ENCODE results near the gene RSPRY1.
A peak's percentile ranks its signal among the peaks of the same experiment; 100 is the strongest.

The RSPRY1 gene

DNA sequence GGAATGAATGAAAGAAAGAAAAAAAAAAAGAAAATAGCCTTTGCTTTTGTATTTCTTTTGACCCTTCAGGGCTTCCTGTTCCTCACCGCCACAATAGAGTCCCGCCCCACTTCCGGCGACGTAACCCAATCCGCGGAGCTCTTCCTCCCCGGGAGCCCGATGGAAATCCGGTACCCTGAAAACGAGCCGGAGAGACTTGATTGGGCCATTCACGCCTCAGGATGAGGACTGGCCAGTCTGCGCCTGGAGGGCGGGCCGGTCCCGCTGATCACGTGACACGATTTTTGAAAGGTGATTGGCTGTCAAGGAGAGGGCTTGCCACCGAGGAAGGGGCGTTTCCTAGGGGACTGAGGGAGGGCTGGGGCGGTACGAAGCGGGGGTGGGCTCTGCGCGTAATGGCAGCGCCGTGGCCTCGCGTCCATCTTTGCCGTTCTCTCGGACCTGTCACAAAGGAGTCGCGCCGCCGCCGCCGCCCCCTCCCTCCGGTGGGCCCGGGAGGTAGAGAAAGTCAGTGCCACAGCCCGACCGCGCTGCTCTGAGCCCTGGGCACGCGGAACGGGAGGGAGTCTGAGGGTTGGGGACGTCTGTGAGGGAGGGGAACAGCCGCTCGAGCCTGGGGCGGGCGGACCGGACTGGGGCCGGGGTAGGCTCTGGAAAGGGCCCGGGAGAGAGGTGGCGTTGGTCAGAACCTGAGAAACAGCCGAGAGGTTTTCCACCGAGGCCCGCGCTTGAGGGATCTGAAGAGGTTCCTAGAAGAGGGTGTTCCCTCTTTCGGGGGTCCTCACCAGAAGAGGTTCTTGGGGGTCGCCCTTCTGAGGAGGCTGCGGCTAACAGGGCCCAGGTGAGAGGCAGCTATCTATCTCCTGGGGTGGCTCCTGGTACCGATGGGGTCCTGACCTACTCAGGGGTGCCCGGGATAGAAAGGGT, at the start of gene RSPRY1, which contains the start of gene PSME3IP1:
TSS of gene RSPRY1 (plus strand) at position 385 of the 927 bp plus-strand sequence. CDS start 18,330 bp downstream, outside the sequence.
TSS of gene PSME3IP1 (minus strand) at position 95 of the 927 bp plus-strand sequence. CDS start 12,185 bp downstream, outside the sequence.
- DNase-seq (ENCODE audit: extremely low spot score) = peak; percentile 99
- TF ChIP-seq CTBP1 (IDR thresholded peaks at IDR 0.05; ENCODE audit: borderline replicate concordance) = no peak
- TF ChIP-seq, protein P1, sequence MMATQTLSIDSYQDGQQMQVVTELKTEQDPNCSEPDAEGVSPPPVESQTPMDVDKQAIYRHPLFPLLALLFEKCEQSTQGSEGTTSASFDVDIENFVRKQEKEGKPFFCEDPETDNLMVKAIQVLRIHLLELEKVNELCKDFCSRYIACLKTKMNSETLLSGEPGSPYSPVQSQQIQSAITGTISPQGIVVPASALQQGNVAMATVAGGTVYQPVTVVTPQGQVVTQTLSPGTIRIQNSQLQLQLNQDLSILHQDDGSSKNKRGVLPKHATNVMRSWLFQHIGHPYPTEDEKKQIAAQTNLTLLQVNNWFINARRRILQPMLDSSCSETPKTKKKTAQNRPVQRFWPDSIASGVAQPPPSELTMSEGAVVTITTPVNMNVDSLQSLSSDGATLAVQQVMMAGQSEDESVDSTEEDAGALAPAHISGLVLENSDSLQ (IDR thresholded peaks at IDR 0.05) = peak; percentile 85
- TF ChIP-seq ELF4 (IDR thresholded peaks at IDR 0.05) = peak; percentile 44; the same call in 1 of the 2 replicates
- POLR2A ChIA-PET = interaction anchor here (0.6 to 2.8 kb wide), 10 partner anchors 11 to 238 kb away, joined by 3 to 16 read pairs (median 4); partner anchors contain the start of gene ARL2BP
- CTCF ChIA-PET = interaction anchor here (0.5 to 0.6 kb wide), 3 partner anchors 58 to 265 kb away, joined by 3 to 6 read pairs (median 3); no protein-coding TSS in a partner anchor

- ChIA-PET CTCF (no interaction called here), POLR2A (no interaction called here)
- TF ChIP-seq HDGF (IDR thresholded peaks at IDR 0.05; ENCODE audit: borderline replicate concordance) = no peak
- no peak for TF ChIP-seq ELF4 (IDR thresholded peaks at IDR 0.05)
- no peak for TF ChIP-seq BHLHE40 (IDR thresholded peaks at IDR 0.05; ENCODE audit: borderline replicate concordance)
- no peak for TF ChIP-seq SUZ12 (IDR thresholded peaks at IDR 0.05)
- no peak for DNase-seq (ENCODE audit: extremely low spot score)
Observed at GRCh38 chr16:57137043-57137442, 49.1 kb upstream of the RSPRY1 start.

- ChIA-PET CTCF (no interaction called here), POLR2A (no interaction called here)
- TF ChIP-seq TARDBP (IDR thresholded peaks at IDR 0.05) (no peak), FOXA1 (IDR thresholded peaks at IDR 0.05) (no peak), BHLHE40 (IDR thresholded peaks at IDR 0.05; ENCODE audit: borderline replicate concordance) (no peak), HDGF (IDR thresholded peaks at IDR 0.05; ENCODE audit: borderline replicate concordance) (no peak), ZNF384 (IDR thresholded peaks at IDR 0.05) (no peak), ELF4 (IDR thresholded peaks at IDR 0.05) (no peak)
- DNase-seq (ENCODE audit: extremely low spot score) = no peak
Observed at GRCh38 chr16:57137566-57138273, 48.4 kb upstream of the RSPRY1 start.

GRCh38 chr16:57138281-57138935, 47.7 kb upstream of the RSPRY1 start:
- DNase-seq (ENCODE audit: extremely low spot score) = no peak
- ChIA-PET CTCF (no interaction called here), POLR2A (no interaction called here)
- no peak for TF ChIP-seq NFRKB (IDR thresholded peaks at IDR 0.05)
- TF ChIP-seq SUZ12 (IDR thresholded peaks at IDR 0.05) = no peak
- TF ChIP-seq ZNF384 (IDR thresholded peaks at IDR 0.05) = no peak
- TF ChIP-seq FOXM1 (IDR thresholded peaks at IDR 0.05; ENCODE audit: borderline replicate concordance) = no peak
- no peak for TF ChIP-seq SP1 (IDR thresholded peaks at IDR 0.05)
- TF ChIP-seq HDGF (IDR thresholded peaks at IDR 0.05; ENCODE audit: borderline replicate concordance) = no peak
- no peak for TF ChIP-seq ELF4 (IDR thresholded peaks at IDR 0.05)
- TF ChIP-seq, protein P1 (IDR thresholded peaks at IDR 0.05) = no peak
- TF ChIP-seq FOXA1 (IDR thresholded peaks at IDR 0.05) = no peak
- no peak for TF ChIP-seq L3MBTL2 (conservative IDR thresholded peaks at IDR 0.05)
- TF ChIP-seq ARNT (IDR thresholded peaks at IDR 0.05) = no peak
- TF ChIP-seq BHLHE40 (IDR thresholded peaks at IDR 0.05; ENCODE audit: borderline replicate concordance) = no peak
- no peak for TF ChIP-seq FOXK2 (IDR thresholded peaks at IDR 0.05)

GRCh38 chr16:57140931-57141668, 45.0 kb upstream of the RSPRY1 start:
- POLR2A ChIA-PET = no interaction called here
- TF ChIP-seq FOXM1 (IDR thresholded peaks at IDR 0.05; ENCODE audit: borderline replicate concordance) (no peak), HDGF (IDR thresholded peaks at IDR 0.05; ENCODE audit: borderline replicate concordance) (no peak), CTBP1 (IDR thresholded peaks at IDR 0.05; ENCODE audit: borderline replicate concordance) (no peak), L3MBTL2 (conservative IDR thresholded peaks at IDR 0.05) (no peak), BHLHE40 (IDR thresholded peaks at IDR 0.05; ENCODE audit: borderline replicate concordance) (no peak), NFRKB (IDR thresholded peaks at IDR 0.05) (no peak), ELF4 (IDR thresholded peaks at IDR 0.05) (no peak), SP1 (IDR thresholded peaks at IDR 0.05) (no peak), TARDBP (IDR thresholded peaks at IDR 0.05) (no peak), ARNT (IDR thresholded peaks at IDR 0.05) (no peak), LEF1 (IDR thresholded peaks at IDR 0.05; ENCODE audit: borderline replicate concordance) (no peak), FOXA1 (IDR thresholded peaks at IDR 0.05) (no peak), FOXK2 (IDR thresholded peaks at IDR 0.05) (no peak), ZNF384 (IDR thresholded peaks at IDR 0.05) (no peak), SUZ12 (IDR thresholded peaks at IDR 0.05) (no peak)
- TF ChIP-seq, protein P1 (IDR thresholded peaks at IDR 0.05) = no peak
- CTCF ChIA-PET = no interaction called here
- DNase-seq (ENCODE audit: extremely low spot score) = no peak
